Measurements from ENCODE around the gene NETO2. TPM values are rescaled to one million over a fixed set of nuclear protein-coding genes. Genes with fewer than 3 reads are reported as not detected.

Gene NETO2, protein sequence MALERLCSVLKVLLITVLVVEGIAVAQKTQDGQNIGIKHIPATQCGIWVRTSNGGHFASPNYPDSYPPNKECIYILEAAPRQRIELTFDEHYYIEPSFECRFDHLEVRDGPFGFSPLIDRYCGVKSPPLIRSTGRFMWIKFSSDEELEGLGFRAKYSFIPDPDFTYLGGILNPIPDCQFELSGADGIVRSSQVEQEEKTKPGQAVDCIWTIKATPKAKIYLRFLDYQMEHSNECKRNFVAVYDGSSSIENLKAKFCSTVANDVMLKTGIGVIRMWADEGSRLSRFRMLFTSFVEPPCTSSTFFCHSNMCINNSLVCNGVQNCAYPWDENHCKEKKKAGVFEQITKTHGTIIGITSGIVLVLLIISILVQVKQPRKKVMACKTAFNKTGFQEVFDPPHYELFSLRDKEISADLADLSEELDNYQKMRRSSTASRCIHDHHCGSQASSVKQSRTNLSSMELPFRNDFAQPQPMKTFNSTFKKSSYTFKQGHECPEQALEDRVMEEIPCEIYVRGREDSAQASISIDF
- total RNA-seq (2016; rRNA removed; fragmentation: Illumina TruSeq; extraction: Trizol), result 8.2 and 8.4 TPM in 2 replicates
- 10.1 and 13.7 TPM in 2 replicates for total RNA-seq (2016; cell fraction: cytosol; rRNA removed; fragmentation: Illumina TruSeq; extraction: Trizol; ENCODE audit: low read depth)
- total RNA-seq (2016; cell fraction: insoluble cytoplasmic fraction; rRNA removed; fragmentation: Illumina TruSeq; extraction: Trizol), result 9.0 and 9.7 TPM in 2 replicates
- total RNA-seq (2016; cell fraction: membrane; rRNA removed; fragmentation: Illumina TruSeq; extraction: Trizol), result 14.2 and 14.7 TPM in 2 replicates
- 5.9 and 8.3 TPM in 2 replicates for total RNA-seq (2016; cell fraction: nucleus; rRNA removed; fragmentation: Illumina TruSeq; extraction: Trizol)
- polyA plus RNA-seq (2011; rRNA removed), result 13.5 and 14.7 TPM in 2 replicates
- 9.7 and 15.2 TPM in 2 replicates for polyA plus RNA-seq (2011; cell fraction: cytosol; rRNA removed)
- 6.9 and 10.2 TPM in 2 replicates for polyA plus RNA-seq (2011; cell fraction: nucleus; rRNA removed)
- polyA plus RNA-seq (2012), result 5.7 and 6.6 TPM in 2 replicates
- 5.3 and 5.4 TPM in 2 replicates for polyA plus RNA-seq (2016; cell fraction: cytosol; fragmentation: Illumina TruSeq; extraction: Trizol; ENCODE audit: low read depth)
- polyA plus RNA-seq (2016; cell fraction: insoluble cytoplasmic fraction; fragmentation: Illumina TruSeq; extraction: Trizol; ENCODE audit: low read depth), result 9.6 and 9.9 TPM in 2 replicates
- polyA plus RNA-seq (2016; cell fraction: membrane; fragmentation: Illumina TruSeq; extraction: Trizol; ENCODE audit: low read depth), result 11.5 and 11.7 TPM in 2 replicates
- polyA plus RNA-seq (2016; cell fraction: nucleus; fragmentation: Illumina TruSeq; extraction: Trizol; ENCODE audit: insufficient read depth, low read depth), result 10.0 and 11.2 TPM in 2 replicates
- polyA minus RNA-seq (2011; rRNA and poly(A)+ RNA removed; ENCODE audit: low replicate concordance), result 7.6 and 52.8 TPM in 2 replicates
- 7.3 and 8.3 TPM in 2 replicates for polyA minus RNA-seq (2011; cell fraction: cytosol; rRNA and poly(A)+ RNA removed)
- polyA minus RNA-seq (2011; cell fraction: nucleus; rRNA and poly(A)+ RNA removed), result 5.5 and 7.8 TPM in 2 replicates
- Bru-seq, nascent RNA, result percentile 53 among the genes with signal in this experiment
- BruChase-seq, experiment 1, labeled RNA remaining after a 6-hour chase, result percentile 62 among the genes with signal in this experiment
- percentile 54 among the genes with signal in this experiment for BruChase-seq, experiment 2, labeled RNA remaining after a 2-hour chase
- long read RNA-seq, experiment 1, partial matches to known transcripts, result 0 of 1 reads
- long read RNA-seq, experiment 1, other reads (novel, unspliced or antisense), result 1 of 1 reads
- long read RNA-seq, experiment 2, full-length matches to known transcripts, result 4 of 14 reads
- long read RNA-seq, experiment 2, partial matches to known transcripts, result 2 of 14 reads
- long read RNA-seq, experiment 2, other reads (novel, unspliced or antisense), result 8 of 14 reads

DNA sequence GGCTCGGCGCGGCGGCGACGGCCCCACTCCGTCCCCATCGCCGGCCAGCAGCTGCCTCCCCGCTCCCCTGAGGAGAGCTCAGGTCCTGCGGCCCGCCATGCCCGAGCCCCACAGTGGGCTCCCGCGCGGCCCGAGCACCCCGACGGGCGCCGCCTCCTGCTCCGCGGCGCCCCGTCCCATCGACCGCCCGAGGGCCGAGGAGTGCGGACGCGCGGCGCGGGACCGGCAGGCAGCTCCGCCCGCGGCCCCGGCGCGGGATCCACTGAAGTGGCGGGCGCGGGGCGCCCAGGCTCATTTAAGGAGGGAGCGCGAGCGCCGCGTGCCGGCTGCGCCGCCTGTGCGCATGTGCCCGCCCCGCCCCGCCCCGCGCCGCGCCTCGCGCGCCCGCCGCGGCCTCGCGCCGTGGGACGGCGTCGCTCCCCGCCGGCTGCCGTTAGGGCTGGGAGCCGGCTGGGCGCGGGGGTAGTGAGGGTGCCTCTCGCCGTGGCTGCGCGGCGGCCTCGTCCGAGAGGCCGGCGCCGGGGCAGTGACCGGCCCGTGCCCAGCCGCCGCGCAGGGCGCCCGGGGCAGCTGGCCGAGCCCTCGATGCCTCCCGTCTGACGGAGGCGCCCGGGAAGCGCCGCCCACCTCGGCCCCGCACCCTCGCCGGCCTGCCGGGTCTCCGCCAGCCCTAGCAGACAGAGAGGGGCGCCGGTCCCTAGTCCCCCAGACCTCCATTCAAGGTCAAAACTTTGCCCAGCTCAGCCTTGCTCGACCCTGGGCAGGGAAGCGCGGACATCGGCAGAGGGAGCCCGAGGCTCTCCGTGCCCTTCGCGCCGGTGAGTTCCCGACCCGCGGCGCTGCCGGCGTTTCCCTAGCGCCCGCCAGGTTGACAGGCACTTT is at the start of gene NETO2:
Gene NETO2 (minus strand): TSS at position 269 of the 882 bp plus-strand sequence. CDS start 333 bp downstream, outside the sequence.
- Histone ChIP-seq H3K9me3 (ENCODE audit: low read length) (no peaks in the 10 kb centered on the region), H2AFZ (ENCODE audit: low read length) (no peak within 1 kb of the TSS), H3K4me3 (replicated peaks in 1 of 3; ENCODE audit: insufficient read depth in 1 of 3, low read depth in 2 of 3, low read length in 3 of 3) (peak within 1 kb of the TSS; percentile 64 to 75 (median 67)), H3K36me3 (replicated peaks in 1 of 2; ENCODE audit: control insufficient read depth in 1 of 2, insufficient read depth in 2 of 2, low read length in 2 of 2) (no peaks in the 10 kb centered on the region), H3K4me2 (ENCODE audit: low read depth, low read length) (peak within 1 kb of the TSS; percentile 91), H3K27me3 (ENCODE audit: control insufficient read depth in 1 of 2, insufficient read depth in 2 of 2, low read length in 2 of 2) (peaks cover 1 to 26% of the 10 kb centered on the region in 2 experiments; a peak in 3 of 5 replicates), H3K4me1 (ENCODE audit: insufficient read depth, low read length) (peaks cover 21% of the 10 kb centered on the region), H3K79me2 (ENCODE audit: insufficient read depth, low read length) (no peaks in the 10 kb centered on the region), H4K20me1 (ENCODE audit: insufficient read depth, low read length) (no peaks in the 10 kb centered on the region), H3K9ac (ENCODE audit: insufficient read depth, low read depth, low read length) (peak within 1 kb of the TSS; percentile 51), H3K27ac (ENCODE audit: extremely low read length, insufficient read depth, low read length) (no peak within 1 kb of the TSS)
- peak; percentile 52 for DNase-seq (ENCODE audit: low spot score)
- intact Hi-C loops (cut with micrococcal nuclease; ENCODE audit: unreplicated experiment) (loop anchor here (1.0 to 5.0 kb wide), 6 partner anchors 92 to 1021 kb away; partner anchors contain the start of genes ITFG1 and PHKB), in situ Hi-C loops (cut with HindIII; ENCODE audit: extremely low pct_ligation_motif_present, low pct_unique_long_range_greater_than_20kb) (loop anchor here (5.0 to 10.0 kb wide), 3 partner anchors 107 to 1018 kb away; no protein-coding TSS in a partner anchor)
- POLR2A ChIA-PET, result interaction anchor here (0.6 to 2.3 kb wide), 3 partner anchors 135 to 1021 kb away, joined by 3 to 8 read pairs (median 3); no protein-coding TSS in a partner anchor
- WGBS (ENCODE audit: low lambda C conversion rate), result 26% methylated on average over 38 of the region's 130 CpGs
- ATAC-seq, result peak; percentile 73
- CTCF ChIA-PET (ENCODE audit: low intra/inter-chr PET ratio, low total read pairs), result interaction anchor here (1.1 to 2.3 kb wide), 5 partner anchors 106 to 1021 kb away, joined by 4 to 21 read pairs (median 9); partner anchors contain the start of gene ABCC12
- FAIRE-seq, result peak; percentile 36
- no TSS peak for BruUV-seq (replicated peaks)
- TF ChIP-seq TAF1 (CRISPR knock-in tag; IDR thresholded peaks at IDR 0.05) (no peak), GZF1 (CRISPR knock-in tag; IDR thresholded peaks at IDR 0.05) (no peak), RXRB (CRISPR knock-in tag; IDR thresholded peaks at IDR 0.05; ENCODE audit: borderline replicate concordance) (peak; percentile 25; the same call in 1 of the 2 replicates), CREB1 (IDR thresholded peaks at IDR 0.05) (no peak), CREB1 (CRISPR knock-in tag; IDR thresholded peaks at IDR 0.05) (no peak), ZNF644 (CRISPR knock-in tag; IDR thresholded peaks at IDR 0.05; ENCODE audit: low read depth) (no peak), WIZ (CRISPR knock-in tag; IDR thresholded peaks at IDR 0.05) (no peak), ZKSCAN5 (CRISPR knock-in tag; IDR thresholded peaks at IDR 0.05) (no peak)
- TF ChIP-seq, protein P1, sequence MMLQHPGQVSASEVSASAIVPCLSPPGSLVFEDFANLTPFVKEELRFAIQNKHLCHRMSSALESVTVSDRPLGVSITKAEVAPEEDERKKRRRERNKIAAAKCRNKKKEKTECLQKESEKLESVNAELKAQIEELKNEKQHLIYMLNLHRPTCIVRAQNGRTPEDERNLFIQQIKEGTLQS (CRISPR knock-in tag; IDR thresholded peaks at IDR 0.05), result 0 out of 2 replicates have a peak, but pooled peaks have one; percentile 21
- TF ChIP-seq, protein P2, sequence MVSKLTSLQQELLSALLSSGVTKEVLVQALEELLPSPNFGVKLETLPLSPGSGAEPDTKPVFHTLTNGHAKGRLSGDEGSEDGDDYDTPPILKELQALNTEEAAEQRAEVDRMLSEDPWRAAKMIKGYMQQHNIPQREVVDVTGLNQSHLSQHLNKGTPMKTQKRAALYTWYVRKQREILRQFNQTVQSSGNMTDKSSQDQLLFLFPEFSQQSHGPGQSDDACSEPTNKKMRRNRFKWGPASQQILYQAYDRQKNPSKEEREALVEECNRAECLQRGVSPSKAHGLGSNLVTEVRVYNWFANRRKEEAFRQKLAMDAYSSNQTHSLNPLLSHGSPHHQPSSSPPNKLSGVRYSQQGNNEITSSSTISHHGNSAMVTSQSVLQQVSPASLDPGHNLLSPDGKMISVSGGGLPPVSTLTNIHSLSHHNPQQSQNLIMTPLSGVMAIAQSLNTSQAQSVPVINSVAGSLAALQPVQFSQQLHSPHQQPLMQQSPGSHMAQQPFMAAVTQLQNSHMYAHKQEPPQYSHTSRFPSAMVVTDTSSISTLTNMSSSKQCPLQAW (CRISPR knock-in tag; IDR thresholded peaks at IDR 0.05), result 0 out of 2 replicates have a peak, but pooled peaks have one; percentile 32
- TF ChIP-seq, protein P3, sequence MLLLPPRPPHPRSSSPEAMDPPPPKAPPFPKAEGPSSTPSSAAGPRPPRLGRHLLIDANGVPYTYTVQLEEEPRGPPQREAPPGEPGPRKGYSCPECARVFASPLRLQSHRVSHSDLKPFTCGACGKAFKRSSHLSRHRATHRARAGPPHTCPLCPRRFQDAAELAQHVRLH (CRISPR knock-in tag; IDR thresholded peaks at IDR 0.05; ENCODE audit: borderline replicate concordance, low read depth), result peak; percentile 71; the same call in 1 of the 2 replicates

Measured in HepG2 (cell line).